LNCaP clone FGC (cell line): ENCODE data around the gene PTGES3L.
"Not testable (repeated sequence)": the region's sequence is repeated elsewhere in the genome, so short reads cannot be mapped to it uniquely, and the experiment has no call there.

Experiments
- DNase-seq: peaks from one replicate; pipeline ENCODE4 v3.0.0-alpha.2; 2011; ENCODE audit warnings: low read depth
- H3K4me3 ChIP-seq: 2 replicates; pipeline ENCODE4 v1.5.1; 2011; ENCODE audit warnings: mild to moderate bottlenecking, low read depth, low read length, control low read depth
- CTCF ChIP-seq: IDR thresholded peaks from 2 replicates; pipeline ENCODE4 v1.5.1; 2012; ENCODE audit warnings: mild to moderate bottlenecking; ENCODE audit not compliant: control insufficient read depth, insufficient read depth; ENCODE audit errors: extremely low read depth

Gene PTGES3L

GRCh38 chr17:43013296-43013695 lies 33.4 kb upstream of the PTGES3L start:
- TF ChIP-seq CTCF: no peak
- no peak overlapping the region for H3K4me3 ChIP-seq
- no peak for DNase-seq

- no peak for TF ChIP-seq CTCF
- DNase-seq: no peak
- H3K4me3 ChIP-seq: no peak overlapping the region
Measured at GRCh38 chr17:43011728-43012472, 32.0 kb upstream of the PTGES3L start.

- no peak for TF ChIP-seq CTCF
- peak; percentile 46 for DNase-seq
- no peak overlapping the region for H3K4me3 ChIP-seq
Measured at GRCh38 chr17:43010667-43011308, 30.9 kb upstream of the PTGES3L start.

- peak; percentile 41 for TF ChIP-seq CTCF
- H3K4me3 ChIP-seq: peak within 1 kb of the TSS; percentile 51
- DNase-seq: no peak
Measured at GRCh38 chr17:43006639-43007551, 27.0 kb upstream of the PTGES3L start, which contains the start of gene IFI35. Gene IFI35, plus strand, starts transcription at chr17:43006784. Its CDS starts 164 bp downstream, at chr17:43006948.

GRCh38 chr17:43003542-43004172 lies 23.8 kb upstream of the PTGES3L start:
- no peak for TF ChIP-seq CTCF
- DNase-seq: no peak
- H3K4me3 ChIP-seq: no peak overlapping the region

GRCh38 chr17:43000894-43001293 lies 21.0 kb upstream of the PTGES3L start:
- not testable (repeated sequence) for H3K4me3 ChIP-seq, DNase-seq

GRCh38 chr17:42999003-42999525 lies 19.2 kb upstream of the PTGES3L start:
- no peak for TF ChIP-seq CTCF
- no peak for DNase-seq
- H3K4me3 ChIP-seq: peak overlapping the region; percentile 98
